IPS-18c (cell line): Measurements from ENCODE around the gene SNRNP25.

Experiments used
- H3K4me3 ChIP-seq: 2 replicates; pipeline ENCODE4 v1.7.0; 2013; ENCODE audit warnings: low read depth, mild to moderate bottlenecking, low read length, moderate library complexity; ENCODE audit not compliant: insufficient read depth
- H3K9me3 ChIP-seq: one replicate; pipeline ENCODE4 v1.6.1; 2013; ENCODE audit warnings: mild to moderate bottlenecking, low read length, moderate library complexity; ENCODE audit not compliant: control insufficient read depth, insufficient read depth

The SNRNP25 gene

GRCh38 chr16:84718-85406, 31.2 kb downstream of the SNRNP25 start:
- no peak overlapping the region for H3K4me3 ChIP-seq

GRCh38 chr16:85407-85782, 31.8 kb downstream of the SNRNP25 start:
- Histone ChIP-seq H3K4me3 (no peak overlapping the region), H3K9me3 (no peaks in the 10 kb centered on the region)

More at GRCh38 chr16:84718-85406, 31.2 kb downstream of the SNRNP25 start:
- no peaks in the 10 kb centered on the region for H3K9me3 ChIP-seq

- Histone ChIP-seq H3K9me3 (no peaks in the 10 kb centered on the region), H3K4me3 (no peak overlapping the region)
These were observed 32.2 kb downstream of the SNRNP25 start for GRCh38 chr16:85865-86264.

- Histone ChIP-seq H3K9me3 (no peaks in the 10 kb centered on the region), H3K4me3 (no peak overlapping the region)
These were observed 32.9 kb downstream of the SNRNP25 start for GRCh38 chr16:86483-86952.

GRCh38 chr16:88613-89012, 35.0 kb downstream of the SNRNP25 start:
- Histone ChIP-seq H3K4me3 (no peak overlapping the region), H3K9me3 (no peaks in the 10 kb centered on the region)

GRCh38 chr16:89391-90302, 36.0 kb downstream of the SNRNP25 start:
- H3K4me3 ChIP-seq = no peak overlapping the region
- H3K9me3 ChIP-seq = no peaks in the 10 kb centered on the region

GRCh38 chr16:91484-91883, 37.9 kb downstream of the SNRNP25 start:
- no peak overlapping the region for H3K4me3 ChIP-seq
- no peaks in the 10 kb centered on the region for H3K9me3 ChIP-seq

GRCh38 chr16:92431-93339, 39.1 kb downstream of the SNRNP25 start:
- H3K9me3 ChIP-seq = no peaks in the 10 kb centered on the region
- no peak overlapping the region for H3K4me3 ChIP-seq

GRCh38 chr16:94918-95265, 41.3 kb downstream of the SNRNP25 start:
- no peaks in the 10 kb centered on the region for H3K9me3 ChIP-seq
- H3K4me3 ChIP-seq = no peak overlapping the region

GRCh38 chr16:96935-97381, 43.3 kb downstream of the SNRNP25 start:
- no peak overlapping the region for H3K4me3 ChIP-seq

GRCh38 chr16:97822-98221, 44.2 kb downstream of the SNRNP25 start:
- Histone ChIP-seq H3K9me3 (no peaks in the 10 kb centered on the region), H3K4me3 (no peak overlapping the region)

More at GRCh38 chr16:96935-97381, 43.3 kb downstream of the SNRNP25 start:
- no peaks in the 10 kb centered on the region for H3K9me3 ChIP-seq

- Histone ChIP-seq H3K9me3 (no peaks in the 10 kb centered on the region), H3K4me3 (no peak overlapping the region)
These were observed 47.4 kb downstream of the SNRNP25 start for GRCh38 chr16:100989-101388.

- Histone ChIP-seq H3K4me3 (no peak overlapping the region), H3K9me3 (no peaks in the 10 kb centered on the region)
These were observed 48.0 kb downstream of the SNRNP25 start for GRCh38 chr16:101586-101985.

GRCh38 chr16:102060-102855, 48.6 kb downstream of the SNRNP25 start:
- H3K4me3 ChIP-seq = no peak overlapping the region
- H3K9me3 ChIP-seq = no peaks in the 10 kb centered on the region

- no peak overlapping the region for H3K4me3 ChIP-seq
- no peaks in the 10 kb centered on the region for H3K9me3 ChIP-seq
These were observed 50.7 kb downstream of the SNRNP25 start for GRCh38 chr16:104355-104754.

- H3K4me3 ChIP-seq = no peak overlapping the region
- H3K9me3 ChIP-seq = no peaks in the 10 kb centered on the region
These were observed 51.3 kb downstream of the SNRNP25 start for GRCh38 chr16:104928-105327.

- Histone ChIP-seq H3K4me3 (no peak overlapping the region), H3K9me3 (no peaks in the 10 kb centered on the region)
These were observed 51.9 kb downstream of the SNRNP25 start for GRCh38 chr16:105521-105920.
